NCI-H460 (cell line): ENCODE data around the gene HNRNPU. TPM values are rescaled to one million over a fixed set of nuclear protein-coding genes. Genes with fewer than 3 reads are reported as not detected.
A peak's percentile ranks its signal among the peaks of the same experiment; 100 is the strongest.

Experiments used
- DNase-seq: peaks from one replicate; pipeline ENCODE4 v3.0.0-alpha.2; 2016; ENCODE audit warnings: low read depth; ENCODE audit errors: extremely low read depth
- total RNA-seq: library from RNA; depleted of rRNA; stranded (reverse); fragments of >200 nt; shearing (Covaris generic); gene quantifications from 2 replicates; pipeline ENCODE4 v1.2.3, GENCODE V29; 2014; rRNA removed

The HNRNPU gene
- total RNA-seq, 1 experiment from 2014 or later = 511 TPM

GRCh38 chr1:244813327-244813726, 51.0 kb downstream of the HNRNPU start:
- no peak for DNase-seq

- no peak for DNase-seq
Observed at GRCh38 chr1:244810221-244810620, 54.1 kb downstream of the HNRNPU start.

GRCh38 chr1:244807138-244807537, 57.2 kb downstream of the HNRNPU start:
- DNase-seq = no peak

GRCh38 chr1:244804841-244805240, 59.5 kb downstream of the HNRNPU start:
- no peak for DNase-seq

- DNase-seq = no peak
Observed at GRCh38 chr1:244802556-244803239, 61.6 kb downstream of the HNRNPU start.

- no peak for DNase-seq
Observed at GRCh38 chr1:244802041-244802440, 62.3 kb downstream of the HNRNPU start.

- DNase-seq = peak; percentile 37
Observed at GRCh38 chr1:244801246-244801645, 63.1 kb downstream of the HNRNPU start.

- no peak for DNase-seq
Observed at GRCh38 chr1:244800821-244801220, 63.5 kb downstream of the HNRNPU start.

Other genes starting within 250 kb of the HNRNPU start
- gene DESI2, start 211.4 kb downstream of the HNRNPU start, total RNA-seq = 114 and 119 TPM in 2 replicates
- gene COX20, start 28.9 kb downstream of the HNRNPU start, total RNA-seq = 89.2 and 101 TPM in 2 replicates